Osteoblast (primary cell): ENCODE results near the gene FBXO2. TPM values are rescaled to one million over a fixed set of nuclear protein-coding genes. Genes with fewer than 3 reads are reported as not detected.

Experiments used
- DNase-seq: peaks from one replicate; pipeline ENCODE4 v3.0.0; 2011; ENCODE audit warnings: low spot score, mixed read lengths; ENCODE audit not compliant: insufficient read length; ENCODE audit errors: missing footprints
- H2AFZ ChIP-seq: 2 replicates; pipeline ENCODE4 v1.6.0; 2011; ENCODE audit warnings: mild to moderate bottlenecking, low read length
- H3K27ac ChIP-seq: 2 replicates; pipeline ENCODE4 v1.5.1; 2011; ENCODE audit warnings: mild to moderate bottlenecking, low read depth, low read length, moderate library complexity
- H3K27me3 ChIP-seq: 2 replicates; pipeline ENCODE4 v1.6.0; 2012; ENCODE audit warnings: mild to moderate bottlenecking, control low read depth, inconsistent platforms, low read length, moderate library complexity; ENCODE audit not compliant: insufficient read depth
- H3K36me3 ChIP-seq: 2 replicates; pipeline ENCODE4 v1.5.1; 2011; ENCODE audit warnings: mild to moderate bottlenecking, low read length, control low read depth, moderate library complexity; ENCODE audit not compliant: insufficient read depth
- H3K4me1 ChIP-seq: 2 replicates; pipeline ENCODE4 v1.5.1; 2011; ENCODE audit warnings: mild to moderate bottlenecking, low read length, control low read depth, moderate library complexity; ENCODE audit not compliant: insufficient read depth
- H3K4me2 ChIP-seq: 2 replicates; pipeline ENCODE4 v1.6.0; 2011; ENCODE audit warnings: mild to moderate bottlenecking, low read length; ENCODE audit not compliant: insufficient read depth
- H3K4me3 ChIP-seq: fragments of 200-600 bp; sonication (generic); 3 replicates; pipeline ENCODE4 v1.5.1; 2012; ENCODE audit warnings: mild to moderate bottlenecking, low read length, inconsistent platforms; ENCODE audit not compliant: insufficient read depth
- H3K79me2 ChIP-seq: 2 replicates; pipeline ENCODE4 v1.6.0; 2012; ENCODE audit warnings: mild to moderate bottlenecking, low read length, control low read depth, inconsistent platforms; ENCODE audit not compliant: insufficient read depth
- H3K9me3 ChIP-seq: 2 replicates; pipeline ENCODE4 v1.5.1; 2011; ENCODE audit warnings: low read depth, low read length, control low read depth
- H4K20me1 ChIP-seq: 2 replicates; pipeline ENCODE4 v1.6.0; 2012; ENCODE audit warnings: mild to moderate bottlenecking, low read length, control low read depth; ENCODE audit not compliant: insufficient read depth
- total RNA-seq: library from RNA; depleted of rRNA; stranded (reverse); fragments of >200 nt; gene quantifications from 2 replicates; pipeline ENCODE4 v1.2.3, GENCODE V29; 2012
- TF ChIP-seq, protein P1 (sequence below): IDR thresholded peaks from 2 replicates; pipeline ENCODE4 v1.5.1; 2011; ENCODE audit warnings: mild to moderate bottlenecking, low read depth, low read length, moderate library complexity; ENCODE audit errors: extremely low read depth

Gene FBXO2
- total RNA-seq, 1 donor, result 0.36 TPM

DNA sequence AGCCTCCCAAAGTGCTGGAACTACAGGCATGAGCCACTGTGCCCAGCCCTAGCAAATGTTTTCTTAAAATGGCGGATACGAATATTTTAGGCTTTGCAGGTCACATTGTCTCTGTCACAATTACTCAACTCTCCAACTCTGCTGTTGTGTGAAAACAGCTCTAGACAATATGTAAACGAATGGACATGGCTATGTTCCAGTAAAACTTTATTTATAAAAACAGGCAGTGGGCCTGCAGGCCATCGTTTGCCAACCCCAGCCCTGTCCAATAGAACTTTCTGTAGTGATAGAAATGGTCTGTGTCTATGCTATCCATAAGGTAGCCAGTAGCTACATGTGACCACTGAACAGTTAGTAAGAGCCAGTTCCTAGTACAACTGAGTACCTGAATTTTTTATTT lies 5.5 kb upstream of the FBXO2 start:
- TF ChIP-seq, protein P1, sequence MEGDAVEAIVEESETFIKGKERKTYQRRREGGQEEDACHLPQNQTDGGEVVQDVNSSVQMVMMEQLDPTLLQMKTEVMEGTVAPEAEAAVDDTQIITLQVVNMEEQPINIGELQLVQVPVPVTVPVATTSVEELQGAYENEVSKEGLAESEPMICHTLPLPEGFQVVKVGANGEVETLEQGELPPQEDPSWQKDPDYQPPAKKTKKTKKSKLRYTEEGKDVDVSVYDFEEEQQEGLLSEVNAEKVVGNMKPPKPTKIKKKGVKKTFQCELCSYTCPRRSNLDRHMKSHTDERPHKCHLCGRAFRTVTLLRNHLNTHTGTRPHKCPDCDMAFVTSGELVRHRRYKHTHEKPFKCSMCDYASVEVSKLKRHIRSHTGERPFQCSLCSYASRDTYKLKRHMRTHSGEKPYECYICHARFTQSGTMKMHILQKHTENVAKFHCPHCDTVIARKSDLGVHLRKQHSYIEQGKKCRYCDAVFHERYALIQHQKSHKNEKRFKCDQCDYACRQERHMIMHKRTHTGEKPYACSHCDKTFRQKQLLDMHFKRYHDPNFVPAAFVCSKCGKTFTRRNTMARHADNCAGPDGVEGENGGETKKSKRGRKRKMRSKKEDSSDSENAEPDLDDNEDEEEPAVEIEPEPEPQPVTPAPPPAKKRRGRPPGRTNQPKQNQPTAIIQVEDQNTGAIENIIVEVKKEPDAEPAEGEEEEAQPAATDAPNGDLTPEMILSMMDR, result no peak
- no peak overlapping the region for H2AFZ ChIP-seq

GRCh38 chr1:11658542-11658941 lies 4.3 kb upstream of the FBXO2 start:
- no peaks in the 10 kb centered on the region for H3K4me1 ChIP-seq
- no peak overlapping the region for H3K27ac ChIP-seq
- H3K79me2 ChIP-seq, result no peaks in the 10 kb centered on the region
- no peaks in the 10 kb centered on the region for H3K36me3 ChIP-seq
- H3K4me2 ChIP-seq, result no peak overlapping the region
- peak; percentile 30 for DNase-seq
- H3K27me3 ChIP-seq, result peaks cover 4% of the 10 kb centered on the region
- TF ChIP-seq, protein P1, result no peak
- H2AFZ ChIP-seq, result no peak overlapping the region
- no peak overlapping the region for H3K4me3 ChIP-seq
- no peaks in the 10 kb centered on the region for H4K20me1 ChIP-seq
- no peaks in the 10 kb centered on the region for H3K9me3 ChIP-seq

More for the DNA sequence above, 5.5 kb upstream of the FBXO2 start:
- Histone ChIP-seq H4K20me1 (no peaks in the 10 kb centered on the region), H3K4me3 (no peak overlapping the region), H3K36me3 (no peaks in the 10 kb centered on the region), H3K4me1 (no peaks in the 10 kb centered on the region), H3K27ac (no peak overlapping the region), H3K9me3 (no peaks in the 10 kb centered on the region), H3K27me3 (no peaks in the 10 kb centered on the region), H3K79me2 (no peaks in the 10 kb centered on the region), H3K4me2 (no peak overlapping the region)
- no peak for DNase-seq

GRCh38 chr1:11657654-11658053 lies 3.4 kb upstream of the FBXO2 start:
- Histone ChIP-seq H3K27ac (no peak overlapping the region), H3K4me1 (no peaks in the 10 kb centered on the region), H3K27me3 (peaks cover 7% of the 10 kb centered on the region), H3K4me2 (no peak overlapping the region), H3K9me3 (no peaks in the 10 kb centered on the region), H4K20me1 (no peaks in the 10 kb centered on the region), H3K36me3 (no peaks in the 10 kb centered on the region), H3K79me2 (no peaks in the 10 kb centered on the region), H3K4me3 (no peak overlapping the region), H2AFZ (no peak overlapping the region)
- TF ChIP-seq, protein P1, result no peak
- peak; percentile 80 for DNase-seq

- Histone ChIP-seq H3K4me1 (no peaks in the 10 kb centered on the region), H3K27me3 (peaks cover 8% of the 10 kb centered on the region), H3K4me3 (peak overlapping the region; percentile 72), H3K4me2 (peak overlapping the region; percentile 70), H4K20me1 (no peaks in the 10 kb centered on the region), H3K36me3 (no peaks in the 10 kb centered on the region), H2AFZ (no peak overlapping the region), H3K27ac (no peak overlapping the region), H3K79me2 (no peaks in the 10 kb centered on the region), H3K9me3 (no peaks in the 10 kb centered on the region)
- peak; percentile 80 for DNase-seq
- TF ChIP-seq, protein P1, result no peak
Measured at GRCh38 chr1:11654939-11655808, 945 bp upstream of the FBXO2 start.
